BLaER1 (cell line): Measurements from ENCODE around the gene SP140.
"Not testable (repeated sequence)": the region's sequence is repeated elsewhere in the genome, so short reads cannot be mapped to it uniquely, and the experiment has no call there.

ENCODE experiments used
- H3K27ac ChIP-seq: shearing (Covaris generic); formaldehyde crosslinking; 2 replicates; pipeline ENCODE4 v1.8.1; 2022
- H3K27me3 ChIP-seq: shearing (Covaris generic); formaldehyde crosslinking; 2 replicates; pipeline ENCODE4 v1.8.1; 2022
- H3K36me3 ChIP-seq: shearing (Covaris generic); formaldehyde crosslinking; 2 replicates; pipeline ENCODE4 v1.8.1; 2022
- H3K4me1 ChIP-seq: shearing (Covaris generic); formaldehyde crosslinking; 2 replicates; pipeline ENCODE4 v1.8.1; 2022
- H3K4me2 ChIP-seq: shearing (Covaris generic); formaldehyde crosslinking; 2 replicates; pipeline ENCODE4 v1.8.1; 2022
- H3K4me3 ChIP-seq: shearing (Covaris generic); formaldehyde crosslinking; 2 replicates; pipeline ENCODE4 v1.8.1; 2022
- H3K9ac ChIP-seq: shearing (Covaris generic); formaldehyde crosslinking; 2 replicates; pipeline ENCODE4 v1.8.1; 2022
- H3K9me3 ChIP-seq: shearing (Covaris generic); formaldehyde crosslinking; 2 replicates; pipeline ENCODE4 v1.8.1; 2022
- H4K20me1 ChIP-seq: shearing (Covaris generic); formaldehyde crosslinking; 2 replicates; pipeline ENCODE4 v1.8.1; 2022
- Cebpa-rat ChIP-seq: shearing (Covaris generic); IDR thresholded peaks from 2 replicates; pipeline ENCODE4 v1.8.1; 2022

SP140 gene

GRCh38 chr2:230325316-230326243 is 100.0 kb downstream of the SP140 start:
- no peak overlapping the region for H3K27ac ChIP-seq
- H3K9ac ChIP-seq = no peak overlapping the region
- peak overlapping the region; percentile 90 for H3K4me2 ChIP-seq
- TF ChIP-seq Cebpa-rat = peak; percentile 78
- no peaks in the 10 kb centered on the region for H4K20me1 ChIP-seq
- H3K36me3 ChIP-seq = peaks cover 5% of the 10 kb centered on the region; the same call in 1 of the 2 replicates
- no peaks in the 10 kb centered on the region for H3K27me3 ChIP-seq
- peaks cover 35% of the 10 kb centered on the region for H3K9me3 ChIP-seq
- peak overlapping the region; percentile 67; the same call in 1 of the 2 replicates for H3K4me3 ChIP-seq
- H3K4me1 ChIP-seq = peaks cover 32% of the 10 kb centered on the region

DNA sequence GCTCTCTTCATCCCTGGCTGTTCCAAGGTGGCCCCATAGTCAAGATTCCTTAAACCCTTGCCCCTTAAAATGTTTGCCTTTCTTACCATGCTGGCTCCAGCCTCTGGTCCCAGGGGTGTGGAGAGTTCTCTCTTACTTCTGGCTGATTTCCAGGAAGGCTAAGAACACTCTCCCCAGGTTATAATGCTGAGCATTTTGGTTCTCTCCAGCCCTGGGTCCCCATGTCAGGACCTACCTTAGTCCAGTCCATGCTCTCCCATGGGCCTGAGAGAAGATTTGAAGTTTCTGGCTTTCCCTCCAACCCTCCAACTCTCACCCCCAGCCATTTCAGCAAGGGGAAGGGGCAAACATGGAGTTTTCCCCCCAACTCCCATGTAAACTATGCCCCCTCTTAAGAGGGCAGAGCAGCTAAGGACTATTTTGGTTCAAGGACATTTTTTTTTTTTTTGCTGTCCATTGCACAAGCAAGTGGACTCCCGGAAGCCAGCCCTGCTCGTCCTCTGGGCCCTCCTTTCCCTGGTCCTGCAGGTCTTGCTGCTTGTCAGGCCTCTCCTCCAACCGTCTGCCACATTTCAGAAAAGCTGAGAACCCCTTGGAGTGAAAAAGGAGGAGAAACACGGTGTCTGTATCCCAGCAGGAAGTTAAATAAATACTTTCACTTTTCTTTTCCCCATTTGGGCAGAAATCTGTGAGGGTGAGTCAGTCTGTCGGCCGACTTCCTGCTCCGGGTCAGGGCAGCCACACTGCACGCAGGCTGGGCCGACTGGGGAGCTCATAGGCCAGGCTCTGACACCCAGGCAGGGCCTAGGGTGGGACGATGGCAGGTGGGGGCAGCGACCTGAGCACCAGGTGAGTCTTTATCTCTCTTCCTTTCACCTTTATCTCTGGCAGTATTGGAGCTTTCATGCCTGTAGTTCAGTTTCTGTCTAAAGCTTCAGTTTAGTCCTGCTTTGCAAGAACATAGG is 101.2 kb downstream of the SP140 start, which contains the start of gene SP140L:
TSS of gene SP140L (plus strand) at position 741 of the 965 bp plus-strand sequence. CDS start at position 818, 77 bp downstream.
- peaks cover 32% of the 10 kb centered on the region for H3K4me1 ChIP-seq
- H3K9ac ChIP-seq = peak within 1 kb of the TSS; percentile 76
- H4K20me1 ChIP-seq = no peaks in the 10 kb centered on the region
- H3K27me3 ChIP-seq = no peaks in the 10 kb centered on the region
- peak within 1 kb of the TSS; percentile 90 for H3K4me2 ChIP-seq
- peaks cover 5% of the 10 kb centered on the region; the same call in 1 of the 2 replicates for H3K36me3 ChIP-seq
- H3K9me3 ChIP-seq = peaks cover 25% of the 10 kb centered on the region
- H3K27ac ChIP-seq = peak within 1 kb of the TSS; percentile 91
- no peak for TF ChIP-seq Cebpa-rat
- H3K4me3 ChIP-seq = peak within 1 kb of the TSS; percentile 67

DNA sequence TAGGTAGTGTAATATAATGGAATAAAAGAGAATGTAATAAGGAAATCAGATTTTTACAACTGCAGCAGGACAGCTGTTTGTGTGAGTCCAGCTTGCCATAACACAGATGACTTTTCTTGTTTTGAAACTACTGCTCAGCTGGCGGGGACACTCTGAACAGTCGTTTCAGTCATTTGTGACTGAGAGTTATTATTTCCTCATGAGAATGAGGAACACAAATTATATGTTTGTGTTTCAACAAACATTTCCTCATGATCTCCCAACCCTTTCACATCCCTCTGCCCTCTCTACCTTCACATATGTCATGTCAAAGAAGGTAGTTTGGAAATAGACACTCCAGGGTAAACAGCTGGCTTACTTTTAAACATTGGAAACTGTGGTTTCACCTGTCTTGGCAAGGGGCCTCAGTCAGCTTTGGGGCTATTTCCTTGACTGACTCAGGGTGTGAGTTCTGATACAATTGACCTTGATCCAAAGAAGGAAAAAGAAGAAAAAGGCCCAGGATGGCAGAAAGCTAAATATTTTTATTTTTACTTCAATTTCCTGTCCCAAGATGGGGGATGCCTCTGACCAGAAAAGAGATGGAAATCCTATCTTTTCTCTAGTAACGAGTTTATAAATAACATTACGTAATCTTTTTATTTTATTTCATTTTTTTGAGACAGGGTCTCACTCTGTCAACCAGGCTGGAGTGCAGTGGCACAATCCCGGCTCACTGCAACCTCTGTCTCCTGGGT is 102.0 kb downstream of the SP140 start:
- Histone ChIP-seq H3K27ac (peak overlapping the region; percentile 91), H4K20me1 (no peaks in the 10 kb centered on the region), H3K27me3 (no peaks in the 10 kb centered on the region), H3K9me3 (peaks cover 16% of the 10 kb centered on the region), H3K4me2 (peak overlapping the region; percentile 90), H3K36me3 (peaks cover 5% of the 10 kb centered on the region; the same call in 1 of the 2 replicates), H3K4me3 (peak overlapping the region; percentile 67), H3K9ac (peak overlapping the region; percentile 76), H3K4me1 (peaks cover 32% of the 10 kb centered on the region)
- peak; percentile 52; the same call in 1 of the 2 replicates for TF ChIP-seq Cebpa-rat

- Histone ChIP-seq H3K9me3 (peaks cover 11% of the 10 kb centered on the region), H3K4me1 (peaks cover 32% of the 10 kb centered on the region), H3K4me2 (peak overlapping the region; percentile 90), H3K27me3 (no peaks in the 10 kb centered on the region), H3K9ac (no peak overlapping the region), H3K27ac (no peak overlapping the region), H3K4me3 (peak overlapping the region; percentile 67), H4K20me1 (no peaks in the 10 kb centered on the region), H3K36me3 (peaks cover 7% of the 10 kb centered on the region; the same call in 1 of the 2 replicates)
- TF ChIP-seq Cebpa-rat = no peak
Measured at GRCh38 chr2:230328155-230328458, 102.6 kb downstream of the SP140 start.

- H3K27ac ChIP-seq = no peak overlapping the region
- peaks cover 21% of the 10 kb centered on the region for H3K36me3 ChIP-seq
- H3K4me1 ChIP-seq = peaks cover 32% of the 10 kb centered on the region
- H3K9ac ChIP-seq = no peak overlapping the region
- 0 out of 2 replicates have a peak, but pooled peaks cover 3% of the 10 kb centered on the region for H3K9me3 ChIP-seq
- no peak for TF ChIP-seq Cebpa-rat
- no peaks in the 10 kb centered on the region for H3K27me3 ChIP-seq
- no peak overlapping the region for H3K4me3 ChIP-seq
- no peaks in the 10 kb centered on the region for H4K20me1 ChIP-seq
- no peak overlapping the region for H3K4me2 ChIP-seq
Measured at GRCh38 chr2:230329946-230330605, 104.5 kb downstream of the SP140 start.

DNA sequence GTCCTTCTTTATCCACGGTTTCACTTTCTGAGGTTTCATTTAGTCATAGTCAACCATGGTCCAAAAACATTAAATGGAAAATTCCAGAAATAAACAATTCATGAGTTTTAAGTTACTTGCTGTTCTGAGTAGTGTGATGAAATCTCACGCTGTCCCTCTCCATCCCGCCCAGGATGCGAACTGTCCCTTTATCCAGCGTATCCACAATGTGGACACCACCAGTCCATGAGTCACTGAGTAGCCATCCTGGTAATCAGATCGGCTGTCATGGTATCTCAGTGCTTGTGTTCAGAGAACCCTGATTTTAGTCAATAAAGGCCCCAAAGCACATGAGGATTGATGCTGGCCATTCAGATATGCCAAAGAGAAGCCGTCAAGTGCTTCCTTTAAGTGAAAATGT is 105.2 kb downstream of the SP140 start:
- H3K27ac ChIP-seq = no peak overlapping the region
- peaks cover 30% of the 10 kb centered on the region for H3K4me1 ChIP-seq
- no peaks in the 10 kb centered on the region for H4K20me1 ChIP-seq
- H3K9me3 ChIP-seq = 0 out of 2 replicates have a peak, but pooled peaks cover 2% of the 10 kb centered on the region
- peaks cover 27% of the 10 kb centered on the region for H3K36me3 ChIP-seq
- H3K4me3 ChIP-seq = no peak overlapping the region
- no peak overlapping the region for H3K4me2 ChIP-seq
- no peak overlapping the region for H3K9ac ChIP-seq
- no peak for TF ChIP-seq Cebpa-rat
- no peaks in the 10 kb centered on the region for H3K27me3 ChIP-seq

- peaks cover 32% of the 10 kb centered on the region for H3K36me3 ChIP-seq
- no peaks in the 10 kb centered on the region for H4K20me1 ChIP-seq
Measured at GRCh38 chr2:230335461-230335863, 109.9 kb downstream of the SP140 start.

DNA sequence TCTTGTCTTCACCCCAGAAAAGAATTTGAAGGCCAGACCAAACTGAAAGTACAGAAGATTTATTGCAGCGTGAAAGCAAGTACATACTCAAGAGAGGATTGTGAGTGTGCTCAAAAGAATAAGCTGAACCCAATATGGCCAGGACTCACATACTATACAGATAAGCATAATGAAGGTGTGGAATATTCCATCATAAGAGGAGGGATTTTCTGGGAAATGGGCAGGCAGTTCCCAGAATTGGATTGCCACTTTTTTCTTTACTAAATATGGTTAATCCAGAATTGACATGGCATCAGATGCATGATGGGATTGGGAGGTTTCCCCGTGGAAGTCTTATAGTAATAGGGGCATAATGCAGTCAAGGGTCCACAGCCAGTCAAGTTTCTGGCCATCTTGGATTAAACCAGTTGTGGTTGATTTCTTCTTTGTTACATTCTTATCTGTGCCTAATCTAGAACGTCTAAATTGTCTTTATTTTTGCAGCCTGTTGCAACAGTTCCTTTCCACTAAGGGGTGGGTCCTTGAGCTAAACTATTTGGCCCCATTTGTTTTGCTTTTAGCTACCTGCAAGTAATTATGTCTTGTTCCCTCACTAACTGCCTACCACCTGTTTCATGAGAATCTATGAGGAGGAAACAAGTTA is 110.4 kb downstream of the SP140 start:
- no peak overlapping the region for H3K4me3 ChIP-seq
- no peak overlapping the region for H3K4me2 ChIP-seq
- no peak for TF ChIP-seq Cebpa-rat
- H3K27me3 ChIP-seq = no peaks in the 10 kb centered on the region
- no peak overlapping the region for H3K27ac ChIP-seq
- no peak overlapping the region for H3K9ac ChIP-seq
- peaks cover 15% of the 10 kb centered on the region for H3K9me3 ChIP-seq
- H3K4me1 ChIP-seq = no peaks in the 10 kb centered on the region
- H4K20me1 ChIP-seq = no peaks in the 10 kb centered on the region
- peaks cover 32% of the 10 kb centered on the region for H3K36me3 ChIP-seq

More at GRCh38 chr2:230335461-230335863, 109.9 kb downstream of the SP140 start:
- H3K4me1 ChIP-seq = no peaks in the 10 kb centered on the region
- no peak overlapping the region for H3K4me3 ChIP-seq
- no peak overlapping the region for H3K4me2 ChIP-seq
- no peak for TF ChIP-seq Cebpa-rat
- H3K9me3 ChIP-seq = peaks cover 15% of the 10 kb centered on the region
- H3K27ac ChIP-seq = no peak overlapping the region
- no peak overlapping the region for H3K9ac ChIP-seq
- no peaks in the 10 kb centered on the region for H3K27me3 ChIP-seq

GRCh38 chr2:230341936-230342528 is 116.5 kb downstream of the SP140 start:
- not testable (repeated sequence) for H3K4me2 ChIP-seq, H4K20me1 ChIP-seq, H3K4me1 ChIP-seq, H3K9ac ChIP-seq, H3K27me3 ChIP-seq, H3K27ac ChIP-seq, H3K4me3 ChIP-seq
- peaks cover 27% of the 10 kb centered on the region for H3K36me3 ChIP-seq
- H3K9me3 ChIP-seq = peaks cover 49% of the 10 kb centered on the region

DNA sequence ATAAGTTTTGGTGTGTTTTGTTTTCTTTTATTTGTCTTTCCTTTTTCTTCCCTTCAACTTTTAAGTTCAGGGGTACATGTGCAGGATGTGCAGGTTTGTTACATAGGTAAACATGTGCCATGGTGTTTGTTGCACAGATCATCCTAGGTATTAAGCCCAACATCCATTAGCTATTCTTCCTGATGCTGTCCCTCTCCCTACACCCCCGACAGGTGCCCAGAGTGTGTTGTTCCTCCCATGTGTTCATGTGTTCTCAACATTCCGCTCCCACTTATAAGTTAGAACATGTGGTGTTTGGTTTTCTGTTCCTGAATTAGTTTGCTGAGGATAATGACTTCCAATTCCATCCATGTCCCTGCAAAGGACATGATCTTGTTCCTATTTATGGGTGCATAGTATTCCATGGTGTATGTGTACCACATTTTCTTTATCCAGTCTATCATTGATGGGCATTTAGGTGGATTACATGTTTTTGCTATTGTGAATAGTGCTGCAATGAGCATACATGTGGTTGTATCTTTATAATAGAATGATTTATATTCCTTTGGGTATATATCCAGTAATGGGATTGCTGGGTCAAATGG is 117.6 kb downstream of the SP140 start:
- not testable (repeated sequence) for H3K4me3 ChIP-seq, H3K4me2 ChIP-seq, H3K27ac ChIP-seq, H3K9ac ChIP-seq, H3K4me1 ChIP-seq, H4K20me1 ChIP-seq, H3K27me3 ChIP-seq
- H3K36me3 ChIP-seq = peaks cover 37% of the 10 kb centered on the region
- peaks cover 59% of the 10 kb centered on the region for H3K9me3 ChIP-seq
